Suprapubic skin (tissue), 4 donors: ENCODE measurements around the gene CD109.

Experiments used
- EP300 ChIP-seq: sonication (generic); formaldehyde crosslinking; IDR thresholded peaks from one replicate; pipeline ENCODE4 v1.6.1; 2017; ENCODE audit warnings: antibody characterized with exemption
- POLR2A ChIP-seq, 2 donors: fragments of 450-650 bp; IDR thresholded peaks; one replicate each; pipeline ENCODE4 v1.6.1; 2017; ENCODE audit warnings: antibody characterized with exemption in 2 of 2, mild to moderate bottlenecking in 2 of 2, moderate library complexity in 2 of 2
- POLR2AphosphoS5 ChIP-seq, 3 donors: sonication (generic); formaldehyde crosslinking; IDR thresholded peaks; one replicate each; pipeline ENCODE4 v1.6.1; 2017; ENCODE audit warnings: antibody characterized with exemption in 3 of 3
- TF ChIP-seq, protein P1 (sequence below), 2 donors: fragments of 200-600 bp in 1 of 2; fragments of 450-650 bp in 1 of 2; sonication (generic) in 1 of 2; IDR thresholded peaks; one replicate each; pipeline ENCODE4 v1.5.1; 2016 to 2019; ENCODE audit warnings: antibody characterized with exemption in 2 of 2, mild to moderate bottlenecking in 1 of 2, moderate library complexity in 1 of 2

DNA sequence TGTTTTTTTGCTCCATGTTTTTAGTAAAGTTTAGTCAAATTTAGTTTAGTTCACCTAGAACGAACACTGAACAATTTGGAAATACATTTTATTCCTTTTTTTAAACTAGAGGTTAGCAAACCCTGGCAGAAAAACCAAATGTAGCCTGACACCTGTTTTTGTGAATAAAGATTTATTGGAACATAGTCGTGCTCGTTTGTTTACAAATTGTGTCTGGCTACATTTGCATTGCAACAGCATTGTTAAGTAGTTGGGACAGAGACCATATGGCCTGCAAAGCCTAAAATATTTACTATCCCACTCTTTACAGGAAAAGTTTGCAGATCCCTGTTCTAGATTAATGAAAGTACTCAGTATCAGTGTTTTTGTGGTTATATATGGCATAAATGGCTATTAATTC is 56.9 kb downstream of the CD109 start:
- TF ChIP-seq, protein P1, sequence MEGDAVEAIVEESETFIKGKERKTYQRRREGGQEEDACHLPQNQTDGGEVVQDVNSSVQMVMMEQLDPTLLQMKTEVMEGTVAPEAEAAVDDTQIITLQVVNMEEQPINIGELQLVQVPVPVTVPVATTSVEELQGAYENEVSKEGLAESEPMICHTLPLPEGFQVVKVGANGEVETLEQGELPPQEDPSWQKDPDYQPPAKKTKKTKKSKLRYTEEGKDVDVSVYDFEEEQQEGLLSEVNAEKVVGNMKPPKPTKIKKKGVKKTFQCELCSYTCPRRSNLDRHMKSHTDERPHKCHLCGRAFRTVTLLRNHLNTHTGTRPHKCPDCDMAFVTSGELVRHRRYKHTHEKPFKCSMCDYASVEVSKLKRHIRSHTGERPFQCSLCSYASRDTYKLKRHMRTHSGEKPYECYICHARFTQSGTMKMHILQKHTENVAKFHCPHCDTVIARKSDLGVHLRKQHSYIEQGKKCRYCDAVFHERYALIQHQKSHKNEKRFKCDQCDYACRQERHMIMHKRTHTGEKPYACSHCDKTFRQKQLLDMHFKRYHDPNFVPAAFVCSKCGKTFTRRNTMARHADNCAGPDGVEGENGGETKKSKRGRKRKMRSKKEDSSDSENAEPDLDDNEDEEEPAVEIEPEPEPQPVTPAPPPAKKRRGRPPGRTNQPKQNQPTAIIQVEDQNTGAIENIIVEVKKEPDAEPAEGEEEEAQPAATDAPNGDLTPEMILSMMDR (IDR thresholded peaks at IDR 0.05) = no peak
- TF ChIP-seq POLR2AphosphoS5 (IDR thresholded peaks at IDR 0.05) = no peak
- TF ChIP-seq POLR2A (IDR thresholded peaks at IDR 0.05) = no peak
- no peak for TF ChIP-seq EP300
